ENCODE data around the gene RAB8B.

The RAB8B gene

GRCh38 chr15:63180746-63181145 lies 8.7 kb upstream of the RAB8B start:
- no peaks in the 10 kb centered on the region for H3K9me3 ChIP-seq (ENCODE audit: control insufficient read depth in 1 of 2, low read length in 2 of 2)
- H3K27me3 ChIP-seq (ENCODE audit: control insufficient read depth in 1 of 2, insufficient read depth in 2 of 2, low read length in 2 of 2): no peaks in the 10 kb centered on the region
- no peak overlapping the region for H3K9ac ChIP-seq (ENCODE audit: low read depth in 1 of 2, low read length in 2 of 2)
- H3K36me3 ChIP-seq (ENCODE audit: control insufficient read depth in 1 of 2, insufficient read depth in 2 of 2, low read length in 2 of 2): no peaks in the 10 kb centered on the region
- no peak overlapping the region for H3K27ac ChIP-seq (ENCODE audit: low read depth, low read length)
- H3K4me1 ChIP-seq (ENCODE audit: control insufficient read depth in 1 of 2, insufficient read depth in 2 of 2, low read length in 2 of 2): no peaks in the 10 kb centered on the region
- H3K4me3 ChIP-seq (ENCODE audit: low read depth in 1 of 2, low read length in 2 of 2): no peak overlapping the region

- Histone ChIP-seq H3K27me3 (ENCODE audit: control insufficient read depth in 1 of 2, insufficient read depth in 2 of 2, low read length in 2 of 2) (no peaks in the 10 kb centered on the region), H3K4me3 (ENCODE audit: low read depth in 1 of 2, low read length in 2 of 2) (no peak overlapping the region), H3K4me1 (ENCODE audit: control insufficient read depth in 1 of 2, insufficient read depth in 2 of 2, low read length in 2 of 2) (no peaks in the 10 kb centered on the region), H3K9me3 (ENCODE audit: control insufficient read depth in 1 of 2, low read length in 2 of 2) (no peaks in the 10 kb centered on the region), H3K36me3 (ENCODE audit: control insufficient read depth in 1 of 2, insufficient read depth in 2 of 2, low read length in 2 of 2) (no peaks in the 10 kb centered on the region), H3K9ac (ENCODE audit: low read depth in 1 of 2, low read length in 2 of 2) (no peak overlapping the region), H3K27ac (ENCODE audit: low read depth, low read length) (no peak overlapping the region)
These were observed 7.8 kb upstream of the RAB8B start for GRCh38 chr15:63181648-63182047.

GRCh38 chr15:63185206-63185605 lies 4.2 kb upstream of the RAB8B start:
- peaks cover 6 to 9% of the 10 kb centered on the region in 2 donors for H3K4me1 ChIP-seq (ENCODE audit: control insufficient read depth in 1 of 2, insufficient read depth in 2 of 2, low read length in 2 of 2)
- H3K9me3 ChIP-seq (ENCODE audit: control insufficient read depth in 1 of 2, low read length in 2 of 2): no peaks in the 10 kb centered on the region
- no peaks in the 10 kb centered on the region for H3K36me3 ChIP-seq (ENCODE audit: control insufficient read depth in 1 of 2, insufficient read depth in 2 of 2, low read length in 2 of 2)
- H3K4me3 ChIP-seq (ENCODE audit: low read depth in 1 of 2, low read length in 2 of 2): no peak overlapping the region
- no peaks in the 10 kb centered on the region for H3K27me3 ChIP-seq (ENCODE audit: control insufficient read depth in 1 of 2, insufficient read depth in 2 of 2, low read length in 2 of 2)
- H3K27ac ChIP-seq (ENCODE audit: low read depth, low read length): no peak overlapping the region
- no peak overlapping the region for H3K9ac ChIP-seq (ENCODE audit: low read depth in 1 of 2, low read length in 2 of 2)

GRCh38 chr15:63186065-63186464 lies 3.3 kb upstream of the RAB8B start:
- Histone ChIP-seq H3K4me3 (ENCODE audit: low read depth in 1 of 2, low read length in 2 of 2) (no peak overlapping the region), H3K36me3 (ENCODE audit: control insufficient read depth in 1 of 2, insufficient read depth in 2 of 2, low read length in 2 of 2) (no peaks in the 10 kb centered on the region), H3K27ac (ENCODE audit: low read depth, low read length) (no peak overlapping the region), H3K9me3 (ENCODE audit: control insufficient read depth in 1 of 2, low read length in 2 of 2) (no peaks in the 10 kb centered on the region), H3K4me1 (ENCODE audit: control insufficient read depth in 1 of 2, insufficient read depth in 2 of 2, low read length in 2 of 2) (peaks cover 12 to 15% of the 10 kb centered on the region in 2 donors), H3K9ac (ENCODE audit: low read depth in 1 of 2, low read length in 2 of 2) (no peak overlapping the region), H3K27me3 (ENCODE audit: control insufficient read depth in 1 of 2, insufficient read depth in 2 of 2, low read length in 2 of 2) (no peaks in the 10 kb centered on the region)

GRCh38 chr15:63187589-63188226 lies 1.7 kb upstream of the RAB8B start:
- Histone ChIP-seq H3K27me3 (ENCODE audit: control insufficient read depth in 1 of 2, insufficient read depth in 2 of 2, low read length in 2 of 2) (no peaks in the 10 kb centered on the region), H3K36me3 (ENCODE audit: control insufficient read depth in 1 of 2, insufficient read depth in 2 of 2, low read length in 2 of 2) (no peaks in the 10 kb centered on the region), H3K4me1 (ENCODE audit: control insufficient read depth in 1 of 2, insufficient read depth in 2 of 2, low read length in 2 of 2) (peaks cover 16 to 28% of the 10 kb centered on the region in 2 donors), H3K27ac (ENCODE audit: low read depth, low read length) (no peak overlapping the region), H3K9ac (ENCODE audit: low read depth in 1 of 2, low read length in 2 of 2) (no peak overlapping the region), H3K9me3 (ENCODE audit: control insufficient read depth in 1 of 2, low read length in 2 of 2) (no peaks in the 10 kb centered on the region), H3K4me3 (ENCODE audit: low read depth in 1 of 2, low read length in 2 of 2) (no peak overlapping the region)

GRCh38 chr15:63188247-63188925 lies 1.0 kb upstream of the RAB8B start:
- no peaks in the 10 kb centered on the region for H3K9me3 ChIP-seq (ENCODE audit: control insufficient read depth in 1 of 2, low read length in 2 of 2)
- no peaks in the 10 kb centered on the region for H3K27me3 ChIP-seq (ENCODE audit: control insufficient read depth in 1 of 2, insufficient read depth in 2 of 2, low read length in 2 of 2)
- peaks cover 16 to 28% of the 10 kb centered on the region in 2 donors for H3K4me1 ChIP-seq (ENCODE audit: control insufficient read depth in 1 of 2, insufficient read depth in 2 of 2, low read length in 2 of 2)
- H3K9ac ChIP-seq (ENCODE audit: low read depth in 1 of 2, low read length in 2 of 2): peak overlapping the region; percentile 40 to 49
- H3K27ac ChIP-seq (ENCODE audit: low read depth, low read length): no peak overlapping the region
- peak overlapping the region; percentile 68 to 99 for H3K4me3 ChIP-seq (ENCODE audit: low read depth in 1 of 2, low read length in 2 of 2)
- no peaks in the 10 kb centered on the region for H3K36me3 ChIP-seq (ENCODE audit: control insufficient read depth in 1 of 2, insufficient read depth in 2 of 2, low read length in 2 of 2)

GRCh38 chr15:63189941-63190768 lies 749 bp downstream of the RAB8B start:
- Histone ChIP-seq H3K9ac (ENCODE audit: low read depth in 1 of 2, low read length in 2 of 2) (peak overlapping the region; percentile 77 to 91), H3K4me1 (ENCODE audit: control insufficient read depth in 1 of 2, insufficient read depth in 2 of 2, low read length in 2 of 2) (peaks cover 16 to 39% of the 10 kb centered on the region in 2 donors), H3K36me3 (ENCODE audit: control insufficient read depth in 1 of 2, insufficient read depth in 2 of 2, low read length in 2 of 2) (no peaks in the 10 kb centered on the region), H3K9me3 (ENCODE audit: control insufficient read depth in 1 of 2, low read length in 2 of 2) (no peaks in the 10 kb centered on the region), H3K27me3 (ENCODE audit: control insufficient read depth in 1 of 2, insufficient read depth in 2 of 2, low read length in 2 of 2) (no peaks in the 10 kb centered on the region), H3K4me3 (ENCODE audit: low read depth in 1 of 2, low read length in 2 of 2) (peak overlapping the region; percentile 87 to 99), H3K27ac (ENCODE audit: low read depth, low read length) (peak overlapping the region; percentile 65)

- peak overlapping the region; percentile 77 to 91 for H3K9ac ChIP-seq (ENCODE audit: low read depth in 1 of 2, low read length in 2 of 2)
- no peaks in the 10 kb centered on the region for H3K27me3 ChIP-seq (ENCODE audit: control insufficient read depth in 1 of 2, insufficient read depth in 2 of 2, low read length in 2 of 2)
- no peak overlapping the region for H3K27ac ChIP-seq (ENCODE audit: low read depth, low read length)
- peak overlapping the region; percentile 87 to 99 for H3K4me3 ChIP-seq (ENCODE audit: low read depth in 1 of 2, low read length in 2 of 2)
- no peaks in the 10 kb centered on the region for H3K36me3 ChIP-seq (ENCODE audit: control insufficient read depth in 1 of 2, insufficient read depth in 2 of 2, low read length in 2 of 2)
- no peaks in the 10 kb centered on the region for H3K9me3 ChIP-seq (ENCODE audit: control insufficient read depth in 1 of 2, low read length in 2 of 2)
- peaks cover 24 to 47% of the 10 kb centered on the region in 2 donors for H3K4me1 ChIP-seq (ENCODE audit: control insufficient read depth in 1 of 2, insufficient read depth in 2 of 2, low read length in 2 of 2)
These were observed 1.6 kb downstream of the RAB8B start for GRCh38 chr15:63190769-63191649.

GRCh38 chr15:63191895-63192618 lies 2.7 kb downstream of the RAB8B start:
- no peaks in the 10 kb centered on the region for H3K27me3 ChIP-seq (ENCODE audit: control insufficient read depth in 1 of 2, insufficient read depth in 2 of 2, low read length in 2 of 2)
- no peaks in the 10 kb centered on the region for H3K9me3 ChIP-seq (ENCODE audit: control insufficient read depth in 1 of 2, low read length in 2 of 2)
- peak overlapping the region; percentile 31 to 48 for H3K4me3 ChIP-seq (ENCODE audit: low read depth in 1 of 2, low read length in 2 of 2)
- H3K9ac ChIP-seq (ENCODE audit: low read depth in 1 of 2, low read length in 2 of 2): no peak overlapping the region
- no peaks in the 10 kb centered on the region for H3K36me3 ChIP-seq (ENCODE audit: control insufficient read depth in 1 of 2, insufficient read depth in 2 of 2, low read length in 2 of 2)
- H3K4me1 ChIP-seq (ENCODE audit: control insufficient read depth in 1 of 2, insufficient read depth in 2 of 2, low read length in 2 of 2): peaks cover 31 to 56% of the 10 kb centered on the region in 2 donors
- H3K27ac ChIP-seq (ENCODE audit: low read depth, low read length): no peak overlapping the region

All from duodenal mucosa (tissue), 2 donors.